ENCODE measurements around the gene HAND2.

GRCh38 chr4:173514641-173515217 lies 15.3 kb downstream of the HAND2 start:
- TF ChIP-seq CTCF (IDR thresholded peaks at IDR 0.05) (no peak), POLR2A (IDR thresholded peaks at IDR 0.05) (no peak)

All from adrenal gland (tissue), 5 donors.